HG03521 (cell line): ENCODE results near the gene SORCS3.

Source experiments
- ATAC-seq: cut with Tn5 transposase; IDR thresholded peaks from one replicate; pipeline ENCODE4 v1.9.1; 2021; ENCODE audit warnings: mild to moderate bottlenecking, moderate library complexity; ENCODE audit not compliant: unreplicated experiment

Gene SORCS3

GRCh38 chr10:104989880-104990279, 348.8 kb downstream of the SORCS3 start:
- ATAC-seq, result no peak

DNA sequence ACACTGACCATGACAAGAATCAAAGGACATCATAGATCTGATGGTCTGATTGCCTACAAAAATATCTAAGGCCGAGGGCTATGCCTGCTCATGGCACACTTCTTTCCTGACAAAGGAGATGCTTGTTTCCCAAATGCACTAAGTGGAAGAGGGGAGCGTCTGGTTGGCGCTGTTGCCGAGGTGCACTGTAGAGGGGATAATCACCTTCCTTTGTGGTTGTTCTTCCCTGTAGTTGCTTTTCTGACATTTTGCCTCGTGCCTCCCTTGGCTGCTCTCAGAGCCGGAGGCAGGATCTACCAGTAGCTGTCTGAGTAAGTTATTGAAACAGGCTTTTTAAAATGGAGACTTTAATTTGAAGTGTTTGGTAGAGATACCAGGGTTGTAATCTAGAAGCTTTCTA, 352.0 kb downstream of the SORCS3 start:
- ATAC-seq, result no peak

GRCh38 chr10:105001269-105001668, 360.2 kb downstream of the SORCS3 start:
- no peak for ATAC-seq

- ATAC-seq, result no peak
These were observed 369.5 kb downstream of the SORCS3 start for GRCh38 chr10:105010411-105011121.

GRCh38 chr10:105017116-105017515, 376.0 kb downstream of the SORCS3 start:
- ATAC-seq, result no peak

DNA sequence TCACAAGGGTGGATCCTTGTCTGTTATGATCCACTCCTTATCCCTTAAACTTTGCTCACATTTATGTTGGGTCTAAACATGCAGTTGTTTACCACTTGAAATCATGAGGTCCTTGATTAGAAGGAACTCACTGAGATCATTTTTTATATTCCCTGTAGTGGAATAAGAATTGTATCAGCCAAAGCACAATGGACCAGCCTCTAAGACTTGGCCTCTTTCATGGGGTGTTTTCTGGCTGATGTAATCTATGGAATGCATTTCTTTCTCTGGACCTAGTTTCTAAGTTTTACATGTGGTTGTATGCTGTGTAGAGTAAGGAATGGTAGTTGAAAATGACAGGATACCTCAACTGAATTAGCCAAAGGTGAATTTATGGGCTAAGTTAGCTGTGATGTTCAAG, 376.6 kb downstream of the SORCS3 start:
- no peak for ATAC-seq

GRCh38 chr10:105023211-105024111, 382.4 kb downstream of the SORCS3 start:
- no peak for ATAC-seq

DNA sequence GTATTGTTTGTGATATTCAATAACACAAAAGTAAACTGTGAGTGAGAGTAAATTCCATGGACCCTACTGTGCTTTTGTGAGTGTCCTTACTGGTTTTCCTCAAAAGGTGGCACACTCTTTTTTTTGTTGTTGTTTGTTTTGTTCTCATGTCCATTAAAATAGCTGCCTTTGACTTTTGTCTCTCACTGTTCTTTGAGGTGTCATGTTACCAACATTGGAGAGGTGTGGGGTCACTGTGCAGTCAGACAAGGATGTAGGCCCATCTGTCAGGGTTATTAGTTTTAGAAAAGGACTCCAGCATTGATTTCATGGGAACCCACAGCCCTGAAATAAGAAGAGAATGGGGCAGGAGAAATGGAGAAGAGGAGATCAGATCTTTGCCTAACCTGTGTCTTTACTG, 383.1 kb downstream of the SORCS3 start:
- no peak for ATAC-seq

- no peak for ATAC-seq
These were observed 384.0 kb downstream of the SORCS3 start for GRCh38 chr10:105025092-105025491.

DNA sequence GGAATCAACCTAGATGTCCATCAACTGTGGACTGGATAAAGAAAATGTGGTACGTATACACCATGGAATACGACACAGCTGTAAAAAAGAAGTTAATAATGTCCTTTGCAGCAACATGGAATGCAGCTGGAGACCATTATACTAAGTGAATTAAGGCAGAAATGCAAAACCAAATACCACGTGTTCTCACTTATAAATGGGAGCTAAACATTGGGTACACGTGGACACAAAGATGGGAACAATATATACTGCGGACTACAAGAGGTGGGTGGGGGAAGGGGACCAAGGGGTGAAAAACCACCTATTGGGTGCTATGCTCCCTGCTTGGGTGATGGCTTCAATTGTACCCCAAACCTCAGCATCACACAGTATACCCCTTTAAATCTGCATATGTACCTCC, 385.5 kb downstream of the SORCS3 start:
- no peak for ATAC-seq

- no peak for ATAC-seq
These were observed 388.2 kb downstream of the SORCS3 start for GRCh38 chr10:105029286-105029685.

- ATAC-seq, result no peak
These were observed 395.9 kb downstream of the SORCS3 start for GRCh38 chr10:105037022-105037421.

DNA sequence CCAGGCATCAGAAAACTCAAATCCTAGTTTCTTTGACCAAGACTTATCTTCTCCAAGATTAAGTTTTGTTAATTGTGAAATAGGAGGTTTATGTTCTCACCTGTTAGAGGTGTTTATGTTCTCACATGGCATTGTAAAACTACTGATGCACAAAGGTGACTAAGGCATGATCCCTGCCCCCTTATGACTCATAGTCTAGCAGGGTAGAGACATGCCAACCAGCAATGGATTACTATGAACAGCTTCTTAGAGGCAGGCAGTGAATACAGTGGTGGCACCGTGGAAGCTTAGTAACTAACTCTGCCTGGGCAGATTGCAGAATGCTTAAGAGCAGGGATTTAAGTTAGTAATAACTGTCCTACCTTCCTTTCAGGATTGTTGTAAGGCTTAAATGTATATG, 400.9 kb downstream of the SORCS3 start:
- ATAC-seq, result no peak

DNA sequence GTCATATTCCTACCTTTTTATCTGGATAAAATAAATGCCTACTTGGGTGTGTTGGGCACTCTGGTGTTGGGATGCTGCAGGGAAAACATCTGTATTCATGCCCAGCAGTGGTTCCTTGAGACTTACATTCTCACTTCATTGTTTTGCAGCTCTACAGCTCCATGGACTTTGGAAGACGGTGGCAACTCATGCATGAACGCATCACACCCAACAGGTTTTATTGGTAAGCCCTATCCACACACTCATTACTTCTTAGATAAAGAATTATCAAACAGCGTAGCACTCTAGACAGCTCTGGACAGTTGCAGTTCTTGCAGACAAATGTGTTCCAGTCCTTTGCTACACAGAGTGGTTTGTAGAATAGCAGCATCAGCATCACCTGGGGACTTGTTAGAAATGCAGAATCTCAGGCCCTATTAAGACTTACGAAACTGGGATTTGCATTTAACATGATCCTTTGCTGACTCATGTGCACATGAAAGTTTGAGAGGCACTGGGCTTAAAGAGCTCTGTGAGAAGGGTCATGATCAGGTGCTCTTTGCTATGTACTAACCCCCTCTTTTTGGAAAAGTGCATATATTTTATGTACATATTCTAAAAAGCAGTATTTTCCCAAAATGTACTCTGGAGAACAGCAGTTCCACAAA, 401.9 kb downstream of the SORCS3 start:
- no peak for ATAC-seq

DNA sequence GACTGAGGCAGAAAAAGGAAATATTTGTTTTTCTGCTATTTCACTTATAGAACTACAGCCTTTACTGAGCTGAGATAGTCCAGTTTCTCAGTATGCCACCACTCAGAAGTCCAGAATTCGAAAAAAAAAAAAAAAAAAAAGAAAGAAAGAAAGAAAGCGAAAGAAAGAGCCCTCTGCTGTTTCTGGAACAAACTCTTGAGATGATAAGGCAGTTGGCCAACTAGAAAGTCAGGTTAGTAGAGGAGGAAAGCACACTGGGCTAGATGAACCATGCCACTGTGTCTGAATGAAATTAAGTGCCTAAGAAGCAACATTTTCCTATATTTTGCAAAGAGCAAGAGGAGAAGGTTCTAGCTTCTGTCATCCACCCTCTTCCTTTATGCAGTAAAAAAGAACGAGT, 403.8 kb downstream of the SORCS3 start:
- no peak for ATAC-seq

- ATAC-seq, result no peak
These were observed 415.3 kb downstream of the SORCS3 start for GRCh38 chr10:105056413-105056812.

- no peak for ATAC-seq
These were observed 421.9 kb downstream of the SORCS3 start for GRCh38 chr10:105062951-105063350.

DNA sequence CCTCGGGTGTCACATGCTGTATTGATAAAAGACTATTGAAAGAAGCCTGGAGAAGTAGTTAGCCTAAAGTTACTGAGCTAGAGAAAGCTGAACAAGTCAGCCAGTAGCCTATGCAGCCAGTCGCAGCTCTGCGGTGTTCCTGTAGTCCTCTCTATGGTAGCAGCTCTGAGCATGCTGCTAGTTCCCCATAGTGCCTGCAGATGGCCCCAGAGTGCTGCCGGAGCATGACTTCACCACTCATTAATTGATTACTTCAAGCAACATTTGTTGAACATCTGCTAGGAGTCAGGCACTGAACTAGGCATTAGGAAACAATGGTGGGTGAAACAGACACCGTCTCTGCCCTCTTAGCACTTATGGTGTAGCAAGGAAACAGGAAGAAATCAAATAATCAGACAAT, 422.7 kb downstream of the SORCS3 start:
- peak; percentile 82 for ATAC-seq

DNA sequence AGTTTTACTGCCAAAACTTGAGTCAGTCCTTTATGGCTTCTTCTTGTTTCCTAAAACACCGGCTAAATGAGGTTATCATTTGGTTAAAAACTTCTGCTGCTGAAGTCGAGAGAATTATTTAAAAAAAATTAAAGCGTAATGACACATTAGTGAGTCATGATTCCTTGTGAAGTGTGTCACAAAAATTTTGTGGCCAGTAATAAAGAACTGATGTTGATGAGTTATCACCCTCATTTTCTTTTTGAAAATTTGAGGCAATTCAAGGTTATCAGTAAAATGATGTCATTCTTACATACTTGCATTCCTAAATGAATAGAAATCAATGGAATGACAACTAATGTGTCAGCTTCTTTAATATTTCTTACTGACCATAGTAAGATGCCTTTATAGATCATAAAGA, 427.4 kb downstream of the SORCS3 start:
- no peak for ATAC-seq

DNA sequence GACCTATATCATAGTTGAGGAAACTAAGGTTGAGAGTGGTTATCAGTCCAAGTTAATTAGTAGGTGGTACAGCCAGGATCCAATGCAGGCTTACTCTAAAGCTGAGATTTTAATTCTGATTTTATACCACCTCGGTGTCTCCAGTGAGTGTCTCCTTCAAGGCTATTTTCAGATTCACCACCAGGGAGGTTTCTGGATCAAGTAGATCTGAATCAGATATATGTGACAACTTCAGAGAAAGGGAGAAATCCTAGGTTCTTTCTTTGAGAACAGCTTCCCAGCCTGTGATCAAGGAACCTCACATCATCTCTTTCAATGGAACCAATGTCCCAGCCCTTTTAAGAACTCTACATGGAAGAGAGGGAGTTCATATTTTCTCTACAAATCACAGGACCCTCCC, 429.2 kb downstream of the SORCS3 start:
- no peak for ATAC-seq

- ATAC-seq, result no peak
These were observed 429.9 kb downstream of the SORCS3 start for GRCh38 chr10:105070952-105071351.

DNA sequence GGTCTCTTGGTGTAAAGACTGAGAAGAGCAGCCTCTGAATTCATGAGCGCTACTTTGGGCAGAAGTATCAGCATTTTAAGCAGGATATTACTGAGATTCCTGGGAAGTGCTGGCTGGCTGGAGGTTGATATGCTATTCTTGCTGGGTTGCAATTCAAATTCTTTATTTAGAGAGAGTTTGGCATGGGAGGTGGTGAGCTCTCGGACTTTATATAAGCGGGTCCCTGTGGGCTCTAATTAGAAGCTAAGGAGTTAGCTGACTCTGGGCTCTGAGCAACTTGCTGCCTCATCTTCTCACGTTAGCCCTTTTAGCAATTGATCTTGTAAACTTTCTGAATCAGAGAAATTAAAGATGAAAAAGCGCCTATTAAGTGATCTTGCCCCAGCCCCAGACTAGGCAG, 430.9 kb downstream of the SORCS3 start:
- ATAC-seq, result no peak
